LNCaP clone FGC (cell line): ENCODE data around the gene CBFB.
A peak's percentile ranks its signal among the peaks of the same experiment; 100 is the strongest.

Experiments
- DNase-seq: peaks from one replicate; pipeline ENCODE4 v3.0.0-alpha.2; 2011; ENCODE audit warnings: low read depth
- H3K4me3 ChIP-seq: 2 replicates; pipeline ENCODE4 v1.5.1; 2011; ENCODE audit warnings: mild to moderate bottlenecking, low read depth, low read length, control low read depth
- CTCF ChIP-seq: IDR thresholded peaks from 2 replicates; pipeline ENCODE4 v1.5.1; 2012; ENCODE audit warnings: mild to moderate bottlenecking; ENCODE audit not compliant: control insufficient read depth, insufficient read depth; ENCODE audit errors: extremely low read depth

The CBFB gene

GRCh38 chr16:67104061-67104460, 75.1 kb downstream of the CBFB start:
- no peak overlapping the region for H3K4me3 ChIP-seq
- TF ChIP-seq CTCF: peak; percentile 47
- DNase-seq: peak; percentile 23

- no peak for TF ChIP-seq CTCF
- peak; percentile 96 for DNase-seq
- no peak overlapping the region for H3K4me3 ChIP-seq
These were observed 75.9 kb downstream of the CBFB start for GRCh38 chr16:67104845-67105244.

GRCh38 chr16:67105246-67105645, 76.3 kb downstream of the CBFB start:
- TF ChIP-seq CTCF: no peak
- no peak overlapping the region for H3K4me3 ChIP-seq
- no peak for DNase-seq

GRCh38 chr16:67105881-67106280, 76.9 kb downstream of the CBFB start:
- TF ChIP-seq CTCF: no peak
- DNase-seq: no peak
- H3K4me3 ChIP-seq: no peak overlapping the region

- no peak for DNase-seq
- TF ChIP-seq CTCF: no peak
- H3K4me3 ChIP-seq: no peak overlapping the region
These were observed 79.5 kb downstream of the CBFB start for GRCh38 chr16:67108489-67108888.

- DNase-seq: no peak
- TF ChIP-seq CTCF: no peak
- H3K4me3 ChIP-seq: peak overlapping the region; percentile 98
These were observed 80.0 kb downstream of the CBFB start for GRCh38 chr16:67108931-67109406.

GRCh38 chr16:67109407-67110135, 80.6 kb downstream of the CBFB start, which contains the start of gene PHAF1:
TSS of gene PHAF1 (plus strand) at chr16:67109941. CDS start at chr16:67110176, 235 bp downstream.
- DNase-seq: peak; percentile 63
- H3K4me3 ChIP-seq: peak within 1 kb of the TSS; percentile 98
- no peak for TF ChIP-seq CTCF
